Activated T-helper 1 cell treated with Interleukin-2 at 50 U/mL for 16 hours (primary cell): ENCODE data around the gene RS1.

Experiments
- DNase-seq: peaks from one replicate; pipeline ENCODE4 v3.0.0-alpha.2; 2020; ENCODE audit warnings: low read depth

Gene RS1

GRCh38 chrX:18668071-18668835 lies 3.7 kb downstream of the RS1 start:
- DNase-seq: no peak

GRCh38 chrX:18666614-18667013 lies 5.3 kb downstream of the RS1 start:
- no peak for DNase-seq

GRCh38 chrX:18664947-18665346 lies 7.0 kb downstream of the RS1 start:
- no peak for DNase-seq

GRCh38 chrX:18661273-18661672 lies 10.6 kb downstream of the RS1 start:
- no peak for DNase-seq

- no peak for DNase-seq
These were observed 16.8 kb downstream of the RS1 start for GRCh38 chrX:18654875-18655836.

- no peak for DNase-seq
These were observed 19.3 kb downstream of the RS1 start for GRCh38 chrX:18652636-18653035.

GRCh38 chrX:18650662-18651061 lies 21.2 kb downstream of the RS1 start:
- no peak for DNase-seq

GRCh38 chrX:18649498-18649951 lies 22.4 kb downstream of the RS1 start:
- DNase-seq: no peak

GRCh38 chrX:18647621-18648020 lies 24.3 kb downstream of the RS1 start:
- no peak for DNase-seq

GRCh38 chrX:18643853-18644252 lies 28.1 kb downstream of the RS1 start:
- no peak for DNase-seq

- no peak for DNase-seq
These were observed 28.7 kb downstream of the RS1 start for GRCh38 chrX:18643243-18643642.

- DNase-seq: no peak
These were observed 31.2 kb downstream of the RS1 start for GRCh38 chrX:18640686-18641085.

- no peak for DNase-seq
These were observed 32.6 kb downstream of the RS1 start for GRCh38 chrX:18639280-18639679.

- no peak for DNase-seq
These were observed 33.5 kb downstream of the RS1 start for GRCh38 chrX:18638398-18638797.

GRCh38 chrX:18630934-18631333 lies 41.0 kb downstream of the RS1 start:
- no peak for DNase-seq

- DNase-seq: no peak
These were observed 47.3 kb downstream of the RS1 start for GRCh38 chrX:18624599-18624998.

- no peak for DNase-seq
These were observed 51.6 kb downstream of the RS1 start for GRCh38 chrX:18620349-18620748.

- no peak for DNase-seq
These were observed 52.6 kb downstream of the RS1 start for GRCh38 chrX:18619288-18619687.

GRCh38 chrX:18617407-18617750 lies 54.5 kb downstream of the RS1 start:
- no peak for DNase-seq

GRCh38 chrX:18616688-18617406 lies 55.1 kb downstream of the RS1 start:
- DNase-seq: no peak

- no peak for DNase-seq
These were observed 57.8 kb downstream of the RS1 start for GRCh38 chrX:18613930-18614639.

GRCh38 chrX:18607966-18608365 lies 63.9 kb downstream of the RS1 start:
- DNase-seq: no peak
